OCI-LY1 (cell line): ENCODE results near the gene SCTR.

ENCODE experiments used
- H2AFZ ChIP-seq: fragments of 200-600 bp; sonication (generic), shearing (Covaris generic); 2 replicates; pipeline ENCODE4 v1.6.0; 2014; ENCODE audit warnings: antibody characterized with exemption, mild to moderate bottlenecking, low read length
- H3F3A ChIP-seq: fragments of 200-600 bp; sonication (generic), shearing (Covaris generic); 2 replicates; pipeline ENCODE4 v1.6.0; 2014; ENCODE audit warnings: mild to moderate bottlenecking, antibody characterized with exemption, low read length, moderate library complexity; ENCODE audit not compliant: insufficient read depth
- H3K27ac ChIP-seq: fragments of 200-600 bp; sonication (generic); 2 replicates; pipeline ENCODE4 v1.5.1; 2014; ENCODE audit warnings: low read length, mixed run types, mild to moderate bottlenecking, low read depth; ENCODE audit not compliant: poor library complexity, severe bottlenecking
- H3K27me3 ChIP-seq: fragments of 200-600 bp; sonication (generic); 2 replicates; pipeline ENCODE4 v1.6.0; 2014; ENCODE audit warnings: antibody characterized with exemption, mild to moderate bottlenecking, low read length, moderate library complexity; ENCODE audit not compliant: insufficient read depth
- H3K36me3 ChIP-seq: fragments of 200-600 bp; sonication (generic); 2 replicates; pipeline ENCODE4 v1.6.1; 2014; ENCODE audit warnings: mild to moderate bottlenecking, antibody characterized with exemption, low read length, moderate library complexity, mixed read lengths; ENCODE audit not compliant: insufficient read depth
- H3K4me1 ChIP-seq: fragments of 200-600 bp; sonication (generic); 2 replicates; pipeline ENCODE4 v1.5.1; 2014; ENCODE audit warnings: mild to moderate bottlenecking, low read length, moderate library complexity; ENCODE audit not compliant: insufficient read depth, severe bottlenecking
- H3K4me2 ChIP-seq: fragments of 200-600 bp; sonication (generic), shearing (Covaris generic); 2 replicates; pipeline ENCODE4 v1.6.1; 2014; ENCODE audit warnings: low read length
- H3K4me3 ChIP-seq: fragments of 200-600 bp; sonication (generic); 2 replicates; pipeline ENCODE4 v1.5.1; 2014; ENCODE audit warnings: low read length, low read depth, mild to moderate bottlenecking, mixed read lengths; ENCODE audit not compliant: poor library complexity, severe bottlenecking
- H3K79me2 ChIP-seq: fragments of 200-600 bp; shearing (Covaris generic); 2 replicates; pipeline ENCODE4 v1.6.1; 2016; ENCODE audit warnings: mixed run types, low read length, mixed read lengths; ENCODE audit not compliant: insufficient read depth
- H3K9ac ChIP-seq: fragments of 200-600 bp; sonication (generic), shearing (Covaris generic); 2 replicates; pipeline ENCODE4 v1.6.1; 2014; ENCODE audit warnings: mild to moderate bottlenecking, low read length, mixed read lengths
- H3K9me2 ChIP-seq: fragments of 200-600 bp; sonication (generic), shearing (Covaris generic); 2 replicates; pipeline ENCODE4 v1.6.1; 2014; ENCODE audit warnings: low read depth, mild to moderate bottlenecking, low read length, mixed read lengths
- H3K9me3 ChIP-seq: fragments of 200-600 bp; shearing (Covaris generic); 2 replicates; pipeline ENCODE4 v1.6.1; 2014; ENCODE audit warnings: low read length, mixed read lengths
- H4K20me1 ChIP-seq: fragments of 200-600 bp; sonication (generic), shearing (Covaris generic); 2 replicates; pipeline ENCODE4 v1.6.0; 2016; ENCODE audit warnings: mild to moderate bottlenecking, low read length; ENCODE audit not compliant: insufficient read depth
- CTCF ChIP-seq: fragments of 200-600 bp; sonication (generic), shearing (Covaris generic); IDR thresholded peaks from 2 replicates; pipeline ENCODE4 v1.5.1; 2017; ENCODE audit warnings: mild to moderate bottlenecking, antibody characterized with exemption, low read length, moderate library complexity, mixed read lengths
- EZH2 ChIP-seq: fragments of 200-600 bp; sonication (generic), shearing (Covaris generic); IDR thresholded peaks from 2 replicates; pipeline ENCODE4 v1.8.0; 2017; ENCODE audit warnings: borderline replicate concordance, mixed run types, mild to moderate bottlenecking, antibody characterized with exemption, low read length, moderate library complexity, mixed read lengths

SCTR gene

GRCh38 chr2:119423811-119424210, 100.5 kb downstream of the SCTR start:
- TF ChIP-seq EZH2, result no peak
- no peak for TF ChIP-seq CTCF
- H3K79me2 ChIP-seq, result no peaks in the 10 kb centered on the region
- H3K4me3 ChIP-seq, result no peak overlapping the region
- no peaks in the 10 kb centered on the region for H3F3A ChIP-seq
- no peak overlapping the region for H3K9ac ChIP-seq
- H3K36me3 ChIP-seq, result no peaks in the 10 kb centered on the region
- H3K9me2 ChIP-seq, result no peaks in the 10 kb centered on the region
- H2AFZ ChIP-seq, result no peak overlapping the region
- H3K4me2 ChIP-seq, result no peak overlapping the region
- peaks cover 3% of the 10 kb centered on the region; the same call in 1 of the 2 replicates for H3K27me3 ChIP-seq
- no peaks in the 10 kb centered on the region for H4K20me1 ChIP-seq
- no peaks in the 10 kb centered on the region for H3K4me1 ChIP-seq
- no peak overlapping the region for H3K27ac ChIP-seq
- H3K9me3 ChIP-seq, result no peaks in the 10 kb centered on the region

- no peaks in the 10 kb centered on the region for H3K9me3 ChIP-seq
- no peaks in the 10 kb centered on the region for H3K36me3 ChIP-seq
- H3K4me3 ChIP-seq, result no peak overlapping the region
- H3K79me2 ChIP-seq, result no peaks in the 10 kb centered on the region
- H3K9ac ChIP-seq, result no peak overlapping the region
- TF ChIP-seq CTCF, result no peak
- TF ChIP-seq EZH2, result no peak
- H3F3A ChIP-seq, result no peaks in the 10 kb centered on the region
- no peak overlapping the region for H3K27ac ChIP-seq
- no peaks in the 10 kb centered on the region for H3K4me1 ChIP-seq
- H3K9me2 ChIP-seq, result no peaks in the 10 kb centered on the region
- H3K27me3 ChIP-seq, result peaks cover 3% of the 10 kb centered on the region; the same call in 1 of the 2 replicates
- H4K20me1 ChIP-seq, result no peaks in the 10 kb centered on the region
- no peak overlapping the region for H2AFZ ChIP-seq
- no peak overlapping the region for H3K4me2 ChIP-seq
Measured at GRCh38 chr2:119423108-119423444, 101.2 kb downstream of the SCTR start.

GRCh38 chr2:119422360-119423107, 101.7 kb downstream of the SCTR start:
- H4K20me1 ChIP-seq, result no peaks in the 10 kb centered on the region
- no peaks in the 10 kb centered on the region for H3K9me2 ChIP-seq
- H3F3A ChIP-seq, result no peaks in the 10 kb centered on the region
- no peak for TF ChIP-seq CTCF
- no peak for TF ChIP-seq EZH2
- H3K9ac ChIP-seq, result no peak overlapping the region
- no peaks in the 10 kb centered on the region for H3K79me2 ChIP-seq
- H3K4me1 ChIP-seq, result no peaks in the 10 kb centered on the region
- no peak overlapping the region for H3K4me3 ChIP-seq
- no peak overlapping the region for H3K4me2 ChIP-seq
- no peak overlapping the region for H2AFZ ChIP-seq
- H3K9me3 ChIP-seq, result no peaks in the 10 kb centered on the region
- no peak overlapping the region for H3K27ac ChIP-seq
- H3K36me3 ChIP-seq, result no peaks in the 10 kb centered on the region
- H3K27me3 ChIP-seq, result peaks cover 3% of the 10 kb centered on the region; the same call in 1 of the 2 replicates
